Measurements from ENCODE around the gene PCCA. TPM values are rescaled to one million over a fixed set of nuclear protein-coding genes. Genes with fewer than 3 reads are reported as not detected.

PCCA gene
- total RNA-seq, 2 donors from 2014 or later: 19.6 to 38.6 TPM

- H3K9me3 ChIP-seq: peaks cover 0 to 12% of the 10 kb centered on the region in 2 donors
- no peak overlapping the region for H3K4me3 ChIP-seq
- H3K27ac ChIP-seq: no peak overlapping the region
- no peak for TF ChIP-seq CTCF (IDR thresholded peaks at IDR 0.05)
- peaks cover 0 to 4% of the 10 kb centered on the region in 2 donors for H3K4me1 ChIP-seq
- no peaks in the 10 kb centered on the region for H3K36me3 ChIP-seq
- peak; percentile 18 for DNase-seq (ENCODE audit: low spot score)
- no peaks in the 10 kb centered on the region for H3K27me3 ChIP-seq
Measured at GRCh38 chr13:100540621-100541020, 451.7 kb downstream of the PCCA start.

GRCh38 chr13:100541897-100542825, 453.3 kb downstream of the PCCA start:
- peak; percentile 49 for DNase-seq (ENCODE audit: low spot score)

DNA sequence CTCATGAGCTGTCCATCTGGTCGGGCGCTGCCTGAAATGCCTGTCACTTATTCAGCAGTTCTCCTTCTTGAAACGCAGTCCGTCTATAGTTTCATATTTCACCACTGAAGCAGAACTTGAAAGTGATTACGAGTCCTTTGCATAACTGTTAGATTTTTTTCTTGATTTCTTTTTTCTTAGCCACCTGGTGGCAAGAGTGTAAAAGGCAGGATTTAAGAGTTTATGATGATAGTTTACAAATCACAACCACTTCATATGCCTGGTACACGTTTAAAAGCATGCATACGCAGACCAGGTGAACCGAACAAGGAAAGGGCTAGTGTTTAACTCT, 453.9 kb downstream of the PCCA start:
- Histone ChIP-seq H3K4me1 (peaks cover 0 to 4% of the 10 kb centered on the region in 2 donors), H3K9me3 (peaks cover 0 to 12% of the 10 kb centered on the region in 2 donors), H3K27ac (no peak overlapping the region), H3K4me3 (no peak overlapping the region), H3K36me3 (no peaks in the 10 kb centered on the region), H3K27me3 (no peaks in the 10 kb centered on the region)
- no peak for DNase-seq (ENCODE audit: low spot score)
- peak in 1 of 2 donors; percentile 36 for TF ChIP-seq CTCF (IDR thresholded peaks at IDR 0.05)

More at GRCh38 chr13:100541897-100542825, 453.3 kb downstream of the PCCA start:
- H3K4me1 ChIP-seq: peaks cover 0 to 4% of the 10 kb centered on the region in 2 donors
- no peak for TF ChIP-seq CTCF (IDR thresholded peaks at IDR 0.05)
- no peak overlapping the region for H3K27ac ChIP-seq
- H3K27me3 ChIP-seq: no peaks in the 10 kb centered on the region
- H3K9me3 ChIP-seq: peaks cover 0 to 12% of the 10 kb centered on the region in 2 donors
- no peaks in the 10 kb centered on the region for H3K36me3 ChIP-seq
- no peak overlapping the region for H3K4me3 ChIP-seq

GRCh38 chr13:100543872-100544602, 455.1 kb downstream of the PCCA start:
- no peak for TF ChIP-seq CTCF (IDR thresholded peaks at IDR 0.05)
- Histone ChIP-seq H3K36me3 (no peaks in the 10 kb centered on the region), H3K27ac (no peak overlapping the region), H3K9me3 (peaks cover 0 to 3% of the 10 kb centered on the region in 2 donors), H3K4me3 (peak overlapping the region in 1 of 2 donors; percentile 31), H3K27me3 (no peaks in the 10 kb centered on the region), H3K4me1 (peaks cover 0 to 4% of the 10 kb centered on the region in 2 donors)
- no peak for DNase-seq (ENCODE audit: low spot score)

- Histone ChIP-seq H3K27me3 (no peaks in the 10 kb centered on the region), H3K4me3 (no peak overlapping the region)
Measured at GRCh38 chr13:100544866-100545683, 456.2 kb downstream of the PCCA start.

More at GRCh38 chr13:100544866-100545683, 456.2 kb downstream of the PCCA start:
- Histone ChIP-seq H3K27ac (no peak overlapping the region), H3K36me3 (no peaks in the 10 kb centered on the region), H3K4me1 (peaks cover 0 to 4% of the 10 kb centered on the region in 2 donors), H3K9me3 (no peaks in the 10 kb centered on the region)
- DNase-seq (ENCODE audit: low spot score): no peak
- TF ChIP-seq CTCF (IDR thresholded peaks at IDR 0.05): no peak
